GM21447 (cell line): ENCODE results near the gene BDH1.
"Not testable (repeated sequence)": the region's sequence is repeated elsewhere in the genome, so short reads cannot be mapped to it uniquely, and the experiment has no call there.

Source experiments
- ATAC-seq: cut with Tn5 transposase; IDR thresholded peaks from one replicate; pipeline ENCODE4 v1.9.1; 2021; ENCODE audit not compliant: unreplicated experiment

The BDH1 gene, protein sequence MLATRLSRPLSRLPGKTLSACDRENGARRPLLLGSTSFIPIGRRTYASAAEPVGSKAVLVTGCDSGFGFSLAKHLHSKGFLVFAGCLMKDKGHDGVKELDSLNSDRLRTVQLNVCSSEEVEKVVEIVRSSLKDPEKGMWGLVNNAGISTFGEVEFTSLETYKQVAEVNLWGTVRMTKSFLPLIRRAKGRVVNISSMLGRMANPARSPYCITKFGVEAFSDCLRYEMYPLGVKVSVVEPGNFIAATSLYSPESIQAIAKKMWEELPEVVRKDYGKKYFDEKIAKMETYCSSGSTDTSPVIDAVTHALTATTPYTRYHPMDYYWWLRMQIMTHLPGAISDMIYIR

DNA sequence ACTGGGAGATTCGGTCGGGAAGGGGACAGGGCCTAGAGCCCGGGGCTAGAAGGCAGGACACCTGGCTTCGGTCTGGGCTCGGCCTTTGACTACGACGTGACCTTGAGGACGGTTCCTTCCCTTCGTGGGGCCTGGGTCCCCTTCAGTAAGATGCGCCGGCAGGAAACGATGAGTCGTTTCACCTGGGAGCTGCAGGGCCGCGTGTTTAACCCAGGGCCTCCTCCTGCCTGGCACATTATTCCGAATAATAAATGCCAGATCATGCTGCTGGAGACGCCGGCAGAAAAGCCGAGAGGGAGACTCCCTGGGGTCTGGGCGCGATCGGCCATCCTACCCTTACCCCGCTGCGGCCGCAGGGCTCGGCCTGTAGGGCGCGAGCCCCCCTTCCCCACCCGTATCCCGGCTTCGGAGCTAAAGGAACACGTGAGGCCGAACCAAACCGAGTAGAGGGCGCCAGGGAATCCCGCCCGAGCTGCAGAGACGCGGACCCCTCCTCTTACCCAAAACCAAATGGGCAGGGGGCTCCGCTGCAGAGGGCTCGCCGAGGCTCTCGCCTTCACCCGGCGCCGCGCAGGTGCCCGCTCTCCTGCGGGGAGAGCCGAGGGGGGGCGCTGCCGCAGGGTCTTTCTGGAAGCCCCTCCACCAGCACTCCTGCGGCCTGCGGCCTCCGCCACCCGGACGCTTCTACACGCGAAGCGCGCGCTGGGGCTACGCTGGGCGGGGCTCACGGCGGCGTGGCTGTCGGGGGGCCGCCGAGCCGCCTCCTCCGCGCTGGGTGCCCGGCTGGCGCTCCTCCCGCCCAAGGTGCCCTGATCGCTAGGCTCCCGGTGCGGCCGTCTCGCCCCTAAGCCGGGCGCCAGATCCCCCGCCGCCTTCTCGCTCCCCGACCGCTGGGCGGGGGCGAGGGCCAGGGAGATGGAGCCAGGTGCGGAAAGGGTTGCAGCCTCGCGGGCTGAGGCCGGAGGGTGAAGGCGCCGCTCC lies at the start of gene BDH1:
BDH1 (minus strand) TSS at position 688 of the 981 bp plus-strand sequence. CDS start 9,525 bp downstream, outside the sequence.
- ATAC-seq: peak; percentile 30

DNA sequence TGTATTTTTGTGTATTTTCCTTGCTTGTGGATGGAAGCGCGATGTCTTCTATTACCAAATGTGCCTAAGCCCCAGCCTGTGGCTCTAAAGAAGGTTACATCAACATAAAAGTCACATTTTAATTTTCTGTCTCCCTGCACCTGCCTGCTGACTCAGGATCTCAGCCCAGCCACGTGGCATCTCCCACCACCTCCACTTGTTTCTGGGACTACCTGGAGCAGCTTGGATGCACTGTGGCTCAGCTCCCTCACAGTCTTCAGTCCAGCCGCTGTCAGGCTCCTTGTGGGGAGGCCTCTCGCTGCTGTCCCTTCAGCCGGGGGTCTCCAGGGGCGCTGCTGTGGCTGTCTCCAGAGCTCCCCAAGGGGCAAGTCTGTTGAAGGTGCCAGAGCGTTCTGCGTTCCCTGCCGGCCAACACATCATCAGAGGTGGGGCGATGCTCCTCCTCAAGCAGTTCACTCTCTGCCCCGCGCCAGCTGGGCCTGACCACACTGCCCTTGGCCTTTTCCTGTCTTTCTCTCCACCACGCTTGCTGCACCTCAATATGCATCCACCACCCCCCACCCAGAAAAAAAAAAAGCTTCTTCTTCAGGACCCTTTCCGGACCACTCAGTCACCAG lies 47.7 kb upstream of the BDH1 start:
- ATAC-seq: no peak

DNA sequence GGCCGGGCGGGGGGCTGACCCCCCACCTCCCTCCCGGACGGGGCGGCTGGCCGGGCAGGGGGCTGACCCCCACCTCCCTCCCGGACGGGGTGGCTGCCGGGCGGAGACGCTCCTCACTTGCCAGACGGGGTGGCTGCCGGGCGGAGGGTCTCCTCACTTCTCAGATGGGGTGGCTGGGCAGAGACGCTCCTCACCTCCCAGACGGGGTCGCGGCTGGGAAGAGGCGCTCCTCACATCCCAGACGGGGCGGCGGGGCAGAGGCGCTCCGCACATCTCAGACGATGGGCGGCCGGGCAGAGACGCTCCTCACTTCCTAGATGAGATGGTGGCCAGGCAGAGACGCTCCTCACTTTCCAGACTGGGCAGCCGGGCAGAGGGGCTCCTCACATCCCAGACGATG lies 46.6 kb upstream of the BDH1 start:
- ATAC-seq: not testable (repeated sequence)

DNA sequence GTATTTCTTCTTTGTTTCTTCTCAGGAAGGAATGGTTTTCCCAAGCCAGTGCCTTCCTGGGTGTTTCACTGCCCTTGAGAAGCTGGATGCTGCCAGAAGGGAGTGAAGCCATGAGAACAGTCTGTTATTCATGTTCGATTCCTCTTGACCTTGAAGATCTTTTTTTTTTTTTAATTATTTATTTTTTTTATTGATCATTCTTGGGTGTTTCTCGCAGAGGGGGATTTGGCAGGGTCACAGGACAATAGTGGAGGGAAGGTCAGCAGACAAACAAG lies 45.7 kb upstream of the BDH1 start:
- ATAC-seq: not testable (repeated sequence)

DNA sequence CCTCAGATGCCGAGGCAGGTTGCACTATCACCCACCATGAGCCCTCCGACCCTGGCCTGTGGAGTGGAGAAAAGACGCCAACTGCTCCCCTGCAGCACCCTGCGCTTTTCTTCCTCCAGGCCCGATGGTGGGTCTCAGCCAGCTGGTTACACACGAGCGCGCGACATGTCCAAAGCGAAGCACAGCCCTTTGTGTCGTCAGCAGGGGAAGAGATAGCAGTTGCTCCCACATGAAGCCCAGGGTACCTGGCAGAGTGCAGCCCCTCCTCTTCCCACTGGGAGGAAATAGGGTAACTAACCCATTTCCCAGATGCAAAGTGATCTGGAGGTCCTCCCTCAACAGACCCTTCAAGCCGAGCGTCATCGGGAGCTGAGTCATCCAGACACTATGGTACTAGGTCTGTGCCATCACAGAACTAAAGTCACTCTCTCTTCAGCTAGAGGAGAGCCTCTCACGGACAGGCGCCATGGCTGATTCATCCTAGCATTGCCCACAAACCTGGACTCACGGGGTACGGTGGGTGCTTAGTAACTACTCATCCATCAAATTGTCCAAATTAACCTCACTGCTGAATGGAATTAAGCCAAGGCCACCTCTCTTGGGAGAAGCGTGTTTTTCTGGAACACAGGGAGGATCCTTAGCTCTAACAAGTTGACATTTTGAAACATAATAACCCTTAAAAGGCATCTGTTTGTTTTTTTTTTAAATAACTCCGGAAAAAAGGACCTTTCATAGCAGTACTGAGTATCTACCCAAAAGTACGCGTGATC lies 45.2 kb upstream of the BDH1 start:
- no peak for ATAC-seq

DNA sequence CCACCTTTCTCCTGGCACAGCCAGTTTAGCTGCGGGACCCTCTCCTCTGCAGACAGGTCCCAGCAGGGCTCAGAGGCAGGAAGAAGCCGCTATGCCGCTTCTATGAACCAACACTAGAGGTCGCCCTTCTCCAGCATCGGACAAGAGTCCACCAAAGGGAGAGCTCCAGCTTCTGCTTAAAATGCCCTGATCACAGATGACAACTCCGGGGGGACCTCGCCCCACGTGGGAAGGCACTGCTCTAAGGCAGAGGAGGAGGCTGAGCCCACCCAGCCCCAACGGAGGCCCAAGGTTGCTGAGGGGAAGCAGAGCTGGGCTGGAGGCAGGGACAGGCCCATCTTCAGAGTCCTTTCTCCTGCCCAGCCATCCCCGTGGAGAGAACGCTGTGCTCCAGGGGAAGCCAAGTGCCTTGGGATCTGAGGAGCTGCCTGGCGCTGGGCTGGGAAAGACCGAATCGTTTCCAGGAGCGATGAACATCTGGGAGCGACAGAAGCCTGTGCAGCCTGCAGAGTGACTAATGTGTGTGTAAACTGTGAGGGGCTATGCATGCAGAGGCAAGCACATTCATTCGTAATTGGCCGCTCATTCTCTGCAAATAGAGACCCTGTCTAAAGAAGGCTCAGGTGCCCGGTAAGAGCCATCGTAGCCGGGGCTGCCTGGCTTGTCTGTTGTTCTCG lies 43.5 kb upstream of the BDH1 start:
- peak; percentile 84 for ATAC-seq

DNA sequence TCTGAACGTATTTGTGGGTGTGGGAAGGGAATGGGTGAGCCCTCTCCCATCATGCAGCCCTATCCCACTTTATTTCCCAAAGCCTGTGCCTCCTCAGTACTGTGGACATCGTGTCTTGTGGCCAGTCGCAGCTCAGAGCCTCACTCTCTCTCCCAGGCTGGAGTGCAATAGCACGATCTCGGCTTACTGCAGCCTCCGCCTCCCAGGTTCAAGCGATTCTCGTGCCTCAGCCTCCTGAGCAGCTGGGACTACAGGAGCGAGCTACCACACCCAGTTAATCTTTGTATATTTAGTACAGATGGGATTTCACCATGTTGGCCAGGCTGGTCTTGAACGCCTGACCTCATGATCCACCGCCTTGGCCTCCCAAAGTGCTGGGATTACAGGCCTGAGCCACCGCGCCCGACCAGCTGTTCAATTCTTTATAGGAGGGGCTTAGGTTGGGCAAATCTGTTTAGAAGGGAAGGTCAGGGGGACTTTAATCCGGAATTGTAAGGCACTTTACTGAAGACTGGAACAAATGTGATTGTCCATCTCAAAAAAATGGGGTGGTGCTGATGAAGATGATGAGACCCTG lies 42.7 kb upstream of the BDH1 start:
- ATAC-seq: no peak

DNA sequence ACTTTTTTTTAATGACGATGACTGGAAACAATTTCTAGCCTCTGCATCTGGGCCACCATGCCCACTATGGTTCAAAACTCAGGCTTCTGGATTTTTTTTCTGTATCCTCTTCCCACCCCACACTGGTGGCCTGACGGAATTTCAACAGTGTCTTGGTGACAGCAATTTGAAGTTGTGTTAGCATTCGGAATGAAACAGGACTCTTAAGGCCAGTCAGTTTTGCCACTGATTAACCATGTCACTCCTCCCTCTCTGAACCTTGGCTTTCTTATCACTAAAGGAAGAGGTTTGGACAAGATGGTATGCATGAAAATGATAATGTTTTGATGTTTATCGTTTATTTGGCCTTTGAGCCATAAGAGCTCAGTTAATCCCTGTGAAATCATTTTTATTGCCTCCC lies 41.6 kb upstream of the BDH1 start:
- ATAC-seq: no peak

DNA sequence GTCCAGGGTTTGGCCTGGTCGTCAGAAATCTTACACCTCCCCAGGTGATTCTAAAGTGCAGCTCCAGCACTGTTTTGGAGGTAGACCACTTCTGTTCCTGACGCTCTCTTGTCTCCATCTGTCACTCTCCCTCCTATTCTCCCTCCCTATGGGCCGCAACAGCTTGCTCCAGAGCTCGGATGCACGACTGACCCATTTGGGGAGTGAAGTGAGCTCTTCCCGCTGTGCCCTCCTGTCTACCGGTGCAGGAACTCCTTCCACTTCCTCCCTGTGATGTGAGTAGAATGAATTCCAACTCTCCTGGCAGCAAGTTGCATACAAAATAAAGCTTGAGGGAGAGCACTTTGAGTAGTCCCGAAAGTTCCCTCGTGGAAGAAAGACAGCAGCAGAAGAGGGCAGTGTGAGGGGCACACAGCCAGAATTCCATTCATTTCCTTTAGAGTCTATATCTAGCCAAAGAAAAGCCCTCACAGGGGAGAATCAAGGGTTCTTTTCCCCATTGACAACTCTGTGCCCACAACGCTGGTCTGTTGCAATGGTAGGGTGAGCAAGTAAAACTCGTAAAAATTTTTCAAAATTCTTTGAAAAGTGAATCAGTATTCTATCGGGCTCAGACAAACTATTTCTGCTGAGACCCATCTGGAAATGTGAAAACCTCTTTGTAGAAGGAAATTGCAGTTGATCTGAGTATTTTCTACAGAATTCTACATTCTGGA lies 39.9 kb upstream of the BDH1 start:
- no peak for ATAC-seq

DNA sequence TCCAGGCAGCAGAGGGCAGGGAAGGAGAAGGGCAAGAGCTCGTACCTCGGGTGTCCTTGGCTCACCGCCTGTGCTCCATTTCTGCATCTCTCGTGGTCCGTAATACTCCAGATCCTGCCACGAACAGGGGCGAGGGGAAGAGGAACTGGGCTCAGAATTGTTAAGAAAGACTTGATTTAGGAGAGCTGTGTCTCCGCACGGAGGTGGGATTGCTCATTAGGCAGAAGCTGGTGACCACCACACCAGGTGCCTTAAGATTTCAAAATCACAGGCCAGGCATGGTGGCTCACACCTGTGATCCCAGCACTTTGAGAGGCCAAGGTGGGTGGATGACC lies 37.2 kb upstream of the BDH1 start:
- no peak for ATAC-seq

DNA sequence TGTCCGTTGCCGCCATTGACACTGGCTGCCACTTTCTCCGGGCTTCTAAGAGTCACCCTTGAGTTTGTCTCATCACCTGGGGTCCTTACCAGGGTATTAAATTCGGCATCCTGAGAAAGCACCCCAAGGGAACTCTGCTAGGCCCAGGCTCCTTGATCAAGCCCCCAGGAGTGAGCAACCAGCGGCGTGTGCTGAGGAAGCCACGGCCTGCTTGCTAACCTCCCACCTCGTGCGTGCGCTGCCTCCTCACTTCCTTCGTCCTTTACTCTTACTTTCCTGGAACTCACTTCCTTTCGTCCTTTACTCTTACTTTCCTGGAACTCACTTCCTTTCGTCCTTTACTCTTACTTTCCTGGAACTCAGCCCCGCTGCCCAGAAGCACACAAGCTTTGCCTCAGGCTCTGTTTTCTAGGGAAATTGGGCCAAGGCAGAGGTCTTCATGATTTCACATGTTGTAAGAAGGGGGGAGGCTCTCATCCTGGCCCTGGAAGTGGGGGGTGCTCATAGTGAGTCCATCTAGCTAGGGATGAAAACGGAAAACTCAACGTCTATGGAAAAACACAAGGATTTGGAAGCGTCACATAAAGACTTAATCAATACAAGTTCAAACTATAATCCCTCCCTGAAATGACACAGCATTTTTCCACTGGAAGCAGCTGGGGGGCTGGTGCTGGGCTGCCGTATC lies 36.7 kb upstream of the BDH1 start:
- ATAC-seq: no peak

DNA sequence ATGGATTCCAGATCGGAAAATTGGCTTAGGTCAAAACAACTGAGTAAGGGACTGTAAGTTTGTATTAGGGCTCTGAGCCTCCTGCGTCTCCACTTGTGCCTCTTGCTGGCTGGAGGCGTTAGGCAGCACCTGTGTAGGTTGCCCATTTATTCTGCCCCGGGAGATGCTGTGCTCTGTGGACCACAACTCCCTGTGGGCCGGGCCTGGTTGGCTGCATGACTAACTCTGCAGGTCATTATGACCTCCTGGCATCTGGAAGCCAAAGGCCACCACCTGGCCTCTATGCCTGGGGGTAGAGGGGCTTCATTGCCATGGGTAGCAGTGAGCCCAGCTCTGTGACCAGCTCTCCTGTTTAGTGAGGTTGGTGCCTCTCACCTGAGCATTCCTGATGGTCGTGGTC lies 36.0 kb upstream of the BDH1 start:
- ATAC-seq: no peak

DNA sequence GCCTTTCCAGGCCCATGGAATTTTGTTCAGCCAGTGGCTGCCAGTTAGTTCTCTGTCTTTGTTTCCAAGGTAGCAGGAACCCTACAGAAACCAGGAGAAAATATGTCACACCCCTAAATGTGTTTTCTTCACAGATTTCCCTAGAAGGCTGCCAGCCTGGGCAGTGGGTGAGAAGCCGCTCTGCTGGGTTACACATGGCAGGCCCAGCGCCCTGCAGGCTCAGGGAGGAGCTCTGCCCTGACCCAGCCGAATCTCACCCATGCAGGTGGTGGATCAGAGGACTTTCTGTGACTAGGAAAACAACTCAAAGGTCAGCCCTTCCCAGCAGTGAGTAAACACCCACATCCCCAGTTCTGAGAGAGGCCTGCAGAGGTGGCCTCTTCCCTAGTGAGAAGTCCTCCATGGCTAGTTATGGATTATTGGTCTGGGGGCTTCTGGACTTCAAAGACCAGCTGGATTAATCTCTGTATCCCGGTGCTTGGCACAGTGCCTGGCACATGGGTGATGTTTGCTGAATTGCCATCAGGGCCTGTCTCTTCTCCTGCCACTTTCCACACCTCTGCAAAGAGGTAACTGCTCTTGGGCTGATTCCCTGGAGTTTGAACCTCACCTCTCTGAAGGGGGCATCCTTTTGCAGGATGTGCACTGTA lies 34.7 kb upstream of the BDH1 start:
- ATAC-seq: no peak

DNA sequence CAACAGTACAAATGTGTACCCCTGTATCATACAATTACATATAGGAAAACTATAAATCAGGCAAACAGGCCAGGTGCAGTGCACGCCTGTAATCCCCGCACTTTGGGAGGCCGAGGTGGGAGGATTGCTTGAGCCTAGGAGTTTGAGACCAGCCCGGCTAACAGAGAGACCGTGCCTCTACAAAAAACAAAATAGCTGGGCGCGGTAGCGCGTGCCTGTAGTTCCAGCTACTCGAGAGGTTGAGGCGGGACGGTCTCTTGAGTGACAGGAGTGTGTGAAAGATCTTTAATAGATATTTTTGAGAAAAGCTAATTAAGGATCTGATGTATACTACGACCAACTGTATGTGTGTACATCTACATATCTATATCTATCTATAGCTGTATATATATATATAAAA lies 33.8 kb upstream of the BDH1 start:
- ATAC-seq: no peak

DNA sequence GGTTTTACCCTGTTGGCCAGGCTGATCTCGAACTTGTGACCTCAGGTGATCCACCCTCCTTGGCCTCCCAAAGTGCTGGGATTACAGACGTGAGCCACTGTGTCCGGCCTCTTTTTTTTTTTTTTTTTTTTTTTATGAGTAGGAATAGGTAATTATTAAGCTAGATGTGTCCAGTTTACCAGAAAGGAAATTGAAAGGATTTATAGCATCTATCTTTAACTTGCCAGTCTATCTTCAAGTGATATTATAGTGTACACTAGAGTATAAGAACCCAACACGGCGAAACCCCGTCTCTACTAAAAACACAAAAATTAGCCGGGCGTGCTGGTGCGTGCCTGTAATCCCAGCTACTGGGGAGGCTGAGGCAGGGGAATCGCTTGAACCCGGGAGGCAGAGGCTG lies 31.0 kb upstream of the BDH1 start:
- ATAC-seq: not testable (repeated sequence)

DNA sequence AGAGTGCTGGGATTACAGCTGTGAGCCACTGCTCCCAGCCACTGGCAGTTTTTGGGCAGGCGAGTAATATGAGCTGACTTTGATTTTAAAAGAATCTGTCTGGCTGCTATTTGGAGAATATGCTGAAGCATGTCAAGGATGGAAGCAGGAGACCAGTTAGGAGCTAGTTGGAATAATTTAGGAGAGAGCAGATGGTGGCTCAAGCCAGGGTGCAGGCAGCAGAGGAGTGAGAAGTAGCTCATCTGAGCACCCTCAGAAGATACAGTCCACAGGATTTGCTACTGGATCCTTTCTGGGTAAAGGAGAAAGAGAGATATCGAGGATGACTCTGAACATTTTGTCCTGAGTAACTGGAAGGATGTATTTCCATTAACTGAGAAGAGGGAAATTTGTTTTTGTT lies 30.4 kb upstream of the BDH1 start:
- no peak for ATAC-seq

DNA sequence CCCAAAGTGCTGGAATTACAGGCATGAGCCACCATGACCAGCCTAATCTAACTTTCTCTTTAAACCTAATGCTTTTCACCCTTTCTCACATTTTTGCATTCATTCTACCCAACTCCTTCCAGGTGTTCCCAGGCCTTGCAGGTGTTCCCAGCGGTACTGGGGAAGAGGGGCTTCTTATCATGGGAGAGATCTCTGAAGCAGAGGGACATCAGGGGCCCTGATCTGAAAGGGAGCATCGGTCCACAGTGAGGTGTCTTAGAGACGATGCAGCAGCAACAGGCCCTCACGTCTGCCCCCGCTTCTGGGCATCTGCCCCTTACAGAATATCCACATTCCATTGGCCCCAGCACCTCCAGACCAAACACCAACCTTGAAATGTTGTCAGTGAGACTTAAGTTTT lies 29.0 kb upstream of the BDH1 start:
- no peak for ATAC-seq

DNA sequence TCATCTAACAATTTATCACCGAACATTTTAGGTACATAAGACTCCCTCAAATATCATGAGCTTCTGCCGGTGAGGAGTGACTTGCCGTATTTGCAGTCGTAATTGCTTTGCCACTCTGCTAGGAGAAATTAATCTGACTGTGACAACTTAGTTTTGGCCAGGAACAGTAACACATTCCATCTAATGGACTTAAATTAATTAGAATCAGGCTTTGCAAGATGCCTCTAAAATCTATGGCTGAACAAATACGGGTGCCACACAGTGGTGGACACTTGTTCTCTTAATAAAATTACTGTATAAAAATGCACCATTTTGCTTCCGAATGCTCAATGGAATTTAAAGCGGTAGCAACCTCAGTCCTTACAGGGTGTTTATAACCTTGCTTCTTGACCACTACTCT lies 27.6 kb upstream of the BDH1 start:
- no peak for ATAC-seq

DNA sequence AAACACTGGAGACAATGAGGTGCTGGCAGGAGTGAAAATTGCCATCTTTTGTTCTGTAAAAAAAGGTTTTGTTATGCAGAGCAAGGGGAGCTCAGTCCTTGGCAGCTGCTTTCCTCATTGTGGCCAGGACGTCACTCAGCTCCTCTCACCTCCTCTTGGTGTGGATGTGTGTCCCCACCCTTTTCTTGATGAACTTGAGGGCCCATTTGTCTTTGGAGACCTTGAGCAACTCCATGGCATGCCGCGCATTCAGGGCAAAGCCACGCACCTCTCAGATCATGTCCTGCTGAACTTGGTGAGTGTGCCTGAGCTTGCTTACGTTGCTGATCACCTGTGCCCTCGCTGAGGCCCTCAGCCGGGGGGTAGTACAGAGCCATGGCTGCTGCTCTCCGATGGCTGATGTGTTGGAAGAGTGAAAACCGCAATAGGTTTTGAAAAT lies 24.5 kb upstream of the BDH1 start:
- no peak for ATAC-seq
